ENCODE measurements around the gene CTNS. TPM values are rescaled to one million over a fixed set of nuclear protein-coding genes. Genes with fewer than 3 reads are reported as not detected.

The CTNS gene
- total RNA-seq, 2 experiments from 2014 or later, result 3.3 to 4.9 TPM

DNA sequence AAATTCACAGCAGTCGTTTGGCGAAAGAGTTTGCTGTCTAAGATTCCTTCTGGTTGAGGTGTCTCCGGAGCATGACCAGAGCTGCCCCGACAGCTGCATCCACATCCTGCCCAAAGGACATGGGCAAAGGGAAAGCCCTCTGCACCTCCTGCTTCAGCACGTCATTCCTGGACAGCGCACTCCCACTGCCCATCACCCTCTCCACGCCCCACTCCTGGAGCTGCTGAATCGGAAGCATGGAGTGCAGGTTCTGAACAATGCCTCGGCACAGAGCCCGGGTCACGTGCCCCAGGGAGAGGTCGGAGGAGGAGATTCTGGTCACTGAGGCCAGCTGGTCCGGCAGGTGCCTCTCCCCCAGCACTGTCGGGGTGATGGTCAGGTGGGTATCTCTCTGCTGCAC is 26.0 kb upstream of the CTNS start:
- Mint-ChIP-seq H3K27me3 (no peaks in the 10 kb centered on the region), H3K4me3 (no peak overlapping the region), H3K27ac (no peak overlapping the region), H3K4me1 (ENCODE audit: low read depth) (no peaks in the 10 kb centered on the region), H3K9me3 (no peaks in the 10 kb centered on the region), H3K36me3 (ENCODE audit: low read depth) (peaks cover 51% of the 10 kb centered on the region)
- ChIA-PET CTCF (no interaction called here), POLR2A (no interaction called here)
- Histone ChIP-seq H3K27ac (ENCODE audit: low read depth in 1 of 2, low read length in 2 of 2) (no peak overlapping the region), H3K36me3 (ENCODE audit: insufficient read depth, low read length) (peaks cover 32% of the 10 kb centered on the region), H3K27me3 (ENCODE audit: control insufficient read depth in 1 of 2, insufficient read depth in 2 of 2, low read length in 2 of 2) (no peaks in the 10 kb centered on the region), H3K4me1 (ENCODE audit: insufficient read depth, low read length) (no peaks in the 10 kb centered on the region), H3K4me3 (ENCODE audit: low read length) (no peak overlapping the region), H3K9me3 (ENCODE audit: control insufficient read depth in 1 of 2, insufficient read depth in 1 of 2, low read length in 2 of 2) (no peaks in the 10 kb centered on the region)
- intact Hi-C loops (cut with DNase I, micrococcal nuclease), result no loop called here
- TF ChIP-seq CTCF (IDR thresholded peaks at IDR 0.05), result no peak
- DNase-seq (no peak), ATAC-seq (ENCODE audit: poor library complexity) (no peak)

GRCh38 chr17:3613124-3613523 is 23.4 kb upstream of the CTNS start:
- Mint-ChIP-seq H3K36me3 (ENCODE audit: low read depth) (peaks cover 73% of the 10 kb centered on the region), H3K4me3 (no peak overlapping the region), H3K27me3 (no peaks in the 10 kb centered on the region), H3K9me3 (no peaks in the 10 kb centered on the region), H3K4me1 (ENCODE audit: low read depth) (no peaks in the 10 kb centered on the region), H3K27ac (no peak overlapping the region)
- no peak overlapping the region for H3K27ac ChIP-seq (ENCODE audit: low read depth in 1 of 2, low read length in 2 of 2)
- H3K4me3 ChIP-seq (ENCODE audit: low read length), result no peak overlapping the region
- TF ChIP-seq CTCF (IDR thresholded peaks at IDR 0.05), result no peak
- peaks cover 6 to 9% of the 10 kb centered on the region in 2 experiments for H3K9me3 ChIP-seq (ENCODE audit: control insufficient read depth in 1 of 2, insufficient read depth in 1 of 2, low read length in 2 of 2)
- DNase-seq (no peak), ATAC-seq (ENCODE audit: poor library complexity) (no peak)
- CTCF ChIA-PET, result no interaction called here
- POLR2A ChIA-PET, result no interaction called here
- H3K4me1 ChIP-seq (ENCODE audit: insufficient read depth, low read length), result no peaks in the 10 kb centered on the region
- H3K27me3 ChIP-seq (ENCODE audit: control insufficient read depth in 1 of 2, insufficient read depth in 2 of 2, low read length in 2 of 2), result no peaks in the 10 kb centered on the region
- H3K36me3 ChIP-seq (ENCODE audit: insufficient read depth, low read length), result peaks cover 42% of the 10 kb centered on the region
- intact Hi-C loops (cut with DNase I, micrococcal nuclease), result no loop called here

GRCh38 chr17:3615160-3615870 is 21.2 kb upstream of the CTNS start:
- DNase-seq (no peak), ATAC-seq (ENCODE audit: poor library complexity) (no peak)
- ChIA-PET POLR2A (no interaction called here), CTCF (no interaction called here)
- intact Hi-C loops (cut with DNase I, micrococcal nuclease), result no loop called here
- H3K27ac Mint-ChIP-seq, result no peak overlapping the region
- Histone ChIP-seq H3K27ac (ENCODE audit: low read depth in 1 of 2, low read length in 2 of 2) (no peak overlapping the region), H3K27me3 (ENCODE audit: control insufficient read depth in 1 of 2, insufficient read depth in 2 of 2, low read length in 2 of 2) (no peaks in the 10 kb centered on the region), H3K4me1 (ENCODE audit: insufficient read depth, low read length) (no peaks in the 10 kb centered on the region), H3K4me3 (ENCODE audit: low read length) (no peak overlapping the region), H3K9me3 (ENCODE audit: control insufficient read depth in 1 of 2, insufficient read depth in 1 of 2, low read length in 2 of 2) (peaks cover 6 to 10% of the 10 kb centered on the region in 2 experiments), H3K36me3 (ENCODE audit: insufficient read depth, low read length) (peaks cover 38% of the 10 kb centered on the region)
- TF ChIP-seq CTCF (IDR thresholded peaks at IDR 0.05), result no peak
- H3K4me1 Mint-ChIP-seq (ENCODE audit: low read depth), result no peaks in the 10 kb centered on the region
- H3K36me3 Mint-ChIP-seq (ENCODE audit: low read depth), result peaks cover 74% of the 10 kb centered on the region
- no peaks in the 10 kb centered on the region for H3K9me3 Mint-ChIP-seq
- no peaks in the 10 kb centered on the region for H3K27me3 Mint-ChIP-seq
- no peak overlapping the region for H3K4me3 Mint-ChIP-seq
